Astrocyte (in vitro differentiated cells and primary cell): ENCODE data around the gene ANXA2.

Experiments
- CTCF ChIP-seq: IDR thresholded peaks from 2 replicates; pipeline ENCODE4 v1.5.1; 2011; ENCODE audit warnings: low read depth, mild to moderate bottlenecking, inconsistent platforms, low read length, moderate library complexity; ENCODE audit not compliant: insufficient read depth
- EZH2 ChIP-seq: IDR thresholded peaks from 2 replicates; pipeline ENCODE4 v1.6.1; 2012; ENCODE audit warnings: mild to moderate bottlenecking, low read length, inconsistent platforms; ENCODE audit not compliant: insufficient read depth

GRCh38 chr15:60381148-60381788, 16.5 kb downstream of the ANXA2 start:
- TF ChIP-seq CTCF (no peak), EZH2 (no peak)
